Ureter (tissue), 1 donor: ENCODE measurements around the gene DMAC2L. TPM values are rescaled to one million over a fixed set of nuclear protein-coding genes. Genes with fewer than 3 reads are reported as not detected.
A peak's percentile ranks its signal among the peaks of the same experiment; 100 is the strongest.
"Not testable (repeated sequence)": the region's sequence is repeated elsewhere in the genome, so short reads cannot be mapped to it uniquely, and the experiment has no call there.

Source experiments
- DNase-seq: peaks from one replicate; pipeline ENCODE4 v3.0.0-alpha.2; 2020; ENCODE audit warnings: low spot score
- total RNA-seq: library from RNA; stranded (reverse); gene quantifications from one replicate; pipeline ENCODE4 v1.2.4, GENCODE V29; 2023
- donor health status: DM: yes; HTN: yes; CAD: no.

Gene DMAC2L
- 31.0 TPM for total RNA-seq

GRCh38 chr14:50311972-50312733 is at the start of gene DMAC2L, which contains the start of gene L2HGDH:
Gene DMAC2L, plus strand, starts transcription at chr14:50312324. Its CDS starts 9,164 bp downstream, at chr14:50321488.
Gene L2HGDH, minus strand, starts transcription at chr14:50312229. Its CDS starts 79 bp downstream, at chr14:50312150.
- DNase-seq, result peak; percentile 93

- DNase-seq, result no peak
Observed at GRCh38 chr14:50262865-50263264, 49.3 kb upstream of the DMAC2L start.

GRCh38 chr14:50263321-50263720 is 48.8 kb upstream of the DMAC2L start:
- no peak for DNase-seq

GRCh38 chr14:50265029-50265428 is 47.1 kb upstream of the DMAC2L start:
- no peak for DNase-seq

GRCh38 chr14:50270932-50271331 is 41.2 kb upstream of the DMAC2L start:
- DNase-seq, result no peak

- no peak for DNase-seq
Observed at GRCh38 chr14:50272498-50272897, 39.6 kb upstream of the DMAC2L start.

GRCh38 chr14:50285861-50286260 is 26.3 kb upstream of the DMAC2L start:
- no peak for DNase-seq

GRCh38 chr14:50288146-50288545 is 24.0 kb upstream of the DMAC2L start:
- no peak for DNase-seq

GRCh38 chr14:50290306-50290705 is 21.8 kb upstream of the DMAC2L start:
- DNase-seq, result no peak

GRCh38 chr14:50299585-50299984 is 12.5 kb upstream of the DMAC2L start:
- no peak for DNase-seq

GRCh38 chr14:50301914-50302313 is 10.2 kb upstream of the DMAC2L start:
- DNase-seq, result no peak

- DNase-seq, result peak; percentile 60
Observed at GRCh38 chr14:50303744-50304471, 8.2 kb upstream of the DMAC2L start.

GRCh38 chr14:50308363-50308915 is 3.7 kb upstream of the DMAC2L start:
- no peak for DNase-seq

GRCh38 chr14:50310445-50310844 is 1.7 kb upstream of the DMAC2L start:
- DNase-seq, result no peak

GRCh38 chr14:50311337-50311971 is 670 bp upstream of the DMAC2L start:
- DNase-seq, result no peak

GRCh38 chr14:50312734-50313054 is 570 bp downstream of the DMAC2L start:
- peak; percentile 44 for DNase-seq

- DNase-seq, result not testable (repeated sequence)
Observed at GRCh38 chr14:50314098-50314497, 2.0 kb downstream of the DMAC2L start.

GRCh38 chr14:50318031-50318626 is 6.0 kb downstream of the DMAC2L start:
- no peak for DNase-seq

GRCh38 chr14:50319293-50319692 is 7.2 kb downstream of the DMAC2L start:
- no peak for DNase-seq

- no peak for DNase-seq
Observed at GRCh38 chr14:50319721-50320120, 7.6 kb downstream of the DMAC2L start.

GRCh38 chr14:50320283-50320682 is 8.2 kb downstream of the DMAC2L start:
- DNase-seq, result no peak
